Bronchial epithelial cell (primary cell): ENCODE measurements around the gene ZDHHC22. TPM values are rescaled to one million over a fixed set of nuclear protein-coding genes. Genes with fewer than 3 reads are reported as not detected.

Source experiments
- DNase-seq: peaks from one replicate; pipeline ENCODE4 v3.0.0-alpha.2; 2010; ENCODE audit warnings: low read depth
- FAIRE-seq: peaks from 2 replicates; lab custom pipeline; 2011; peaks lifted over from hg19 to GRCh38; lab: Jason Lieb, UNC
- H3K27me3 ChIP-seq: 2 replicates; pipeline ENCODE4 v1.5.1; 2011; ENCODE audit warnings: low read length; ENCODE audit not compliant: control insufficient read depth, insufficient read depth
- H3K36me3 ChIP-seq: 2 replicates; pipeline ENCODE4 v1.5.1; 2011; ENCODE audit warnings: low read length; ENCODE audit not compliant: control insufficient read depth, insufficient read depth
- H3K4me3 ChIP-seq: 2 replicates; pipeline ENCODE4 v1.5.1; 2011; ENCODE audit warnings: mild to moderate bottlenecking, low read depth, low read length, control low read depth
- total RNA-seq: library from RNA; depleted of rRNA; stranded (reverse); fragments of >200 nt; gene quantifications from 2 replicates; pipeline ENCODE4 v1.2.1, GENCODE V29; 2014
- TF ChIP-seq, protein P1 (sequence below): IDR thresholded peaks from 2 replicates; pipeline ENCODE4 v1.5.1; 2011; ENCODE audit warnings: mild to moderate bottlenecking, moderate library complexity, low read length, control low read depth, inconsistent platforms; ENCODE audit not compliant: insufficient read depth, severe bottlenecking

Gene ZDHHC22
- total RNA-seq, 1 donor from 2014 or later = not detected

DNA sequence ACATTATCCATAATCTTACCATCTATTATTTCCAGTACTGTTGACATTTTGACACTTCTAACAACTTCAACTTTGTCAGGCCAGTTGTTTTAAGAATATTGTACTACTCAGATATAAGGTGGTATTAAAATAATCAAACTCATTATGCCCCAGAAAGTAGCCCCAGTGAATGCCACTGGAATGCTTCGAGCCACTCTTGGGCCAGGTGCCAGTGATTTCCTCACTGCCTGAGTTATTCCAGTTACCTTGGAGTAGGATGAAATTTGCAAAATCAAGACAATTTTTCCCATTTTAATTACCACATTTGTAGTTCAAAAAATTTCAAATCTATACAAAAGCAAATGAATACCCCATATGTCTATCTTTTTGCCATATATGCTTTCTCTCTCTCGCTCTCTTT lies 34.4 kb downstream of the ZDHHC22 start:
- no peaks in the 10 kb centered on the region for H3K27me3 ChIP-seq
- FAIRE-seq (no peak), DNase-seq (no peak)
- TF ChIP-seq, protein P1, sequence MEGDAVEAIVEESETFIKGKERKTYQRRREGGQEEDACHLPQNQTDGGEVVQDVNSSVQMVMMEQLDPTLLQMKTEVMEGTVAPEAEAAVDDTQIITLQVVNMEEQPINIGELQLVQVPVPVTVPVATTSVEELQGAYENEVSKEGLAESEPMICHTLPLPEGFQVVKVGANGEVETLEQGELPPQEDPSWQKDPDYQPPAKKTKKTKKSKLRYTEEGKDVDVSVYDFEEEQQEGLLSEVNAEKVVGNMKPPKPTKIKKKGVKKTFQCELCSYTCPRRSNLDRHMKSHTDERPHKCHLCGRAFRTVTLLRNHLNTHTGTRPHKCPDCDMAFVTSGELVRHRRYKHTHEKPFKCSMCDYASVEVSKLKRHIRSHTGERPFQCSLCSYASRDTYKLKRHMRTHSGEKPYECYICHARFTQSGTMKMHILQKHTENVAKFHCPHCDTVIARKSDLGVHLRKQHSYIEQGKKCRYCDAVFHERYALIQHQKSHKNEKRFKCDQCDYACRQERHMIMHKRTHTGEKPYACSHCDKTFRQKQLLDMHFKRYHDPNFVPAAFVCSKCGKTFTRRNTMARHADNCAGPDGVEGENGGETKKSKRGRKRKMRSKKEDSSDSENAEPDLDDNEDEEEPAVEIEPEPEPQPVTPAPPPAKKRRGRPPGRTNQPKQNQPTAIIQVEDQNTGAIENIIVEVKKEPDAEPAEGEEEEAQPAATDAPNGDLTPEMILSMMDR = no peak
- peaks cover 9% of the 10 kb centered on the region for H3K36me3 ChIP-seq
- no peak overlapping the region for H3K4me3 ChIP-seq

DNA sequence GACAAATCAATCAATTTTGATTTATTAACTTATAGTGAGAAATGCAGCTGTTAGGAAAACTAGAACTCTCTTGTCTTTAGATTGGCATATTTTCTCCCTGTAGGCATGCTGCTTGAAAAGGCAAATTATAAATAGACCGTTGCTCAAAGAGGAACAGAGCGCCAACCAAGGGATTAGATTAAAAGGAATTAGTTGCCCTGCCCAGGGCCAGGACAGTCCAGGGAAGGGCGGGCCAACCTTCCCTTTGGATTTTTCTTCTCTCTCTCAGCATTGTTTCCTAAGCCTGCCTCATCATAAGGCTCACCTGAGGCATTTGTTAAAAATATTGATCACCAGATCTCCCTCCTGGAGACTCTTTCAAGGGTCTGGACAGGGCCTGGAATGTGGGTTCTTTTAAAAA lies 34.9 kb downstream of the ZDHHC22 start:
- no peak for FAIRE-seq
- Histone ChIP-seq H3K4me3 (no peak overlapping the region), H3K27me3 (no peaks in the 10 kb centered on the region), H3K36me3 (peaks cover 7% of the 10 kb centered on the region)
- TF ChIP-seq, protein P1 = no peak
- DNase-seq = no peak

DNA sequence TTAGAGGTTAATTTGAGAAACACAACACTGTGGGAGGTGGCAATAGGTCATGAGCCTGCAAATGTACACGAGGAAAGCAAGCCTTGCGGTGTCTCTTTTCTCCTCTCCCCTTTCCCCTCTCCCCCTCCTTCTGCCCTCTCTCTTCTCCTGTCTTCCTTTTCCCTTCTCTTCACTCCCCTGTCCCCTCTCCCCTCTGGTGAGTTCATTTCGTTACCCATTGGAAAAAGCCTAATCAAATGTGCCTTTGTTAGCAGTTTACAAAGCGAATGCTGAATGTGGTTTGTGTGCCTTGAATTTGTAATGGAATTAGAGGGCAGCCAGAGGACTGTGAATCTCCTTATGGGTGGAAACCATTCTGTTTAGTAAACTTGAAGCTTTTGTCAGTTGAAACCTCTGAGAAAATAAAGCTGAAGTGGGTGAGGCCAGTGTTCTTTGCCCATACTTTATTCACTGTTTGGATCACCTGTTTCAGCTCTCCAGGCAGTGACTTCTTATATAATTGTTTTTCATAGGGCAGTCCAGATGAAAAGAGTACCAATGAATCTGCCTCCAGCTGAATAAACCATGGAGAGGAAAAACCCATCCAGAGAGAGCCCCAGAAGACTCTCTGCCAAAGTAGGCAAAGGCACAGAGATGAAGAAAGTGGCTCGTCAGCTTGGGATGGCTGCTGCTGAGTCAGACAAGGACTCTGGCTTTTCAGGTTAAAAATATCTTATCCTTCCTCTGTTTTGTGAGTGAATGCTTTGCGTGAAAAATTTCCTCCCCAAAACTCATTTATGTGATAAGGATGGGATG lies 36.2 kb downstream of the ZDHHC22 start:
- peaks cover 6% of the 10 kb centered on the region for H3K36me3 ChIP-seq
- FAIRE-seq (no peak), DNase-seq (no peak)
- H3K4me3 ChIP-seq = no peak overlapping the region
- TF ChIP-seq, protein P1 = no peak
- no peaks in the 10 kb centered on the region for H3K27me3 ChIP-seq

DNA sequence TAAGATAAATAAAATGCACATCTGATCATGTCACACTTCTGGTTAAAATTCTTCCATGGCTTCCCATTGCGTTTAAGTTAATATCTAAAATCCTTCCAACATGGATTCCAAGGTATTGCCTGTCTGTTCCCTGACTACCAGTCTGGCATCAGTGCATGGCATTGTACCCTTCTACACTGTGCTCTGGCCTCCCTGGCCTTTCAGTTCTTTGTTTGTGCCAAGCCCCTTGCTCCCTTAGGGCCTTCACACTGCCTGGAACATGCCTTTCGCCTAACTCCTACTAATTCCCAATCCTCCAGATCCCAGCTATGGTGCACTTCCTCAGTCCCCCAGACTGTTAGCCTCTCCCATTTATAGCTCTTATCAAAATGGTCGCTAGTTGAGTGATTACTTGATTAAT lies 37.2 kb downstream of the ZDHHC22 start:
- FAIRE-seq (no peak), DNase-seq (no peak)
- peaks cover 6% of the 10 kb centered on the region for H3K36me3 ChIP-seq
- TF ChIP-seq, protein P1 = no peak
- no peak overlapping the region for H3K4me3 ChIP-seq
- no peaks in the 10 kb centered on the region for H3K27me3 ChIP-seq

DNA sequence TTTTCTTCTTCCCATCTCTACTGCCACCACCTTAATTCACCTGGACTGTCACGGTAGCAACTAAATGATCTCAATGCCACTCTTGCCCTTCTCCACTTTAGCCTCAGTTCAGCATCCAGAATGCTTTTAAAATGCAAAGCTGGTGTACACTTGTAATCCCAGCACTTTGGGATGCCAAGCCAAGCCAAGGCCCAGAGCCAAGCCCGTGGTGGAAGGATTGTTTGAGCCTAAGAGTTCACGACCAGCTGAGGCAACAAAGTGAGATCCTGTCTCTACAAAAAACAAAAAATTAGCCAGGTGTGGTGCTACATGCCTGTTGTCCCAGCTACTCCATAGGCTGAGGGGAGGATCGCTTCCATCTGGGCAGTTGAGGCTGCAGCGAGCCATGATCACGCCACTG lies 37.6 kb downstream of the ZDHHC22 start:
- DNase-seq (no peak), FAIRE-seq (no peak)
- no peaks in the 10 kb centered on the region for H3K27me3 ChIP-seq
- H3K4me3 ChIP-seq = no peak overlapping the region
- TF ChIP-seq, protein P1 = no peak
- peaks cover 6% of the 10 kb centered on the region for H3K36me3 ChIP-seq
